CD14-positive monocyte (primary cell): ENCODE measurements around the gene NSMF. TPM values are rescaled to one million over a fixed set of nuclear protein-coding genes. Genes with fewer than 3 reads are reported as not detected.

Source experiments
- DNase-seq, 3 donors: peaks; one replicate each; pipeline ENCODE4 v3.0.0-alpha.2; 2011 to 2022
- H2AFZ ChIP-seq: 2 replicates; pipeline ENCODE4 v1.6.0; 2012; ENCODE audit warnings: mild to moderate bottlenecking, low read depth, low read length, inconsistent platforms; ENCODE audit not compliant: insufficient read depth, poor library complexity, severe bottlenecking
- H3K27ac ChIP-seq, 2 donors: 1 replicate in 1 of 2; 2 replicates in 1 of 2; pipeline ENCODE4 v1.5.1; 2012 to 2013; ENCODE audit warnings: low read length in 2 of 2, control low read depth in 1 of 2, inconsistent platforms in 1 of 2, low read depth in 1 of 2, mild to moderate bottlenecking in 1 of 2
- H3K27me3 ChIP-seq, 2 donors: one replicate each; pipeline versions ENCODE4 v1.6.0 to v1.6.1; 2011 to 2013; ENCODE audit warnings: low read length in 2 of 2; ENCODE audit not compliant: control insufficient read depth in 2 of 2, insufficient read depth in 2 of 2
- H3K36me3 ChIP-seq, 2 donors: replicated peaks in 1 of 2; 1 replicate in 1 of 2; 2 replicates in 1 of 2; pipeline versions ENCODE4 v1.5.1 to v1.6.1; 2012 to 2013; ENCODE audit warnings: low read length in 2 of 2, control low read depth in 1 of 2, inconsistent platforms in 1 of 2, mild to moderate bottlenecking in 1 of 2; ENCODE audit not compliant: insufficient read depth in 2 of 2, control insufficient read depth in 1 of 2
- H3K4me1 ChIP-seq, 2 donors: 1 replicate in 1 of 2; 2 replicates in 1 of 2; pipeline versions ENCODE4 v1.5.1 to v1.6.1; 2012 to 2013; ENCODE audit warnings: low read length in 2 of 2, control low read depth in 1 of 2, inconsistent platforms in 1 of 2, mild to moderate bottlenecking in 1 of 2, moderate library complexity in 1 of 2; ENCODE audit not compliant: insufficient read depth in 2 of 2, control insufficient read depth in 1 of 2
- H3K4me2 ChIP-seq: replicated peaks from 2 replicates; pipeline ENCODE3; 2012; ENCODE audit warnings: low read length, moderate library complexity, mild to moderate bottlenecking; ENCODE audit not compliant: poor library complexity, severe bottlenecking; ENCODE audit errors: extremely low read depth
- H3K4me3 ChIP-seq, 3 experiments: fragments of 200-600 bp in 1 of 3; sonication (generic) in 1 of 3; replicated peaks in 1 of 3; 1 replicate in 2 of 3; 2 replicates in 1 of 3; pipeline ENCODE4 v1.5.1; 2011 to 2013; ENCODE audit warnings: low read length in 3 of 3, mild to moderate bottlenecking in 3 of 3, control low read depth in 2 of 3, low read depth in 2 of 3, inconsistent platforms in 1 of 3, moderate library complexity in 1 of 3
- H3K79me2 ChIP-seq: 2 replicates; pipeline ENCODE4 v1.6.0; 2012; ENCODE audit warnings: mild to moderate bottlenecking, control low read depth, inconsistent platforms, low read length, moderate library complexity; ENCODE audit not compliant: insufficient read depth
- H3K9ac ChIP-seq: 2 replicates; pipeline ENCODE4 v1.6.0; 2017; ENCODE audit warnings: low read length, mild to moderate bottlenecking; ENCODE audit not compliant: insufficient read depth, poor library complexity, severe bottlenecking
- H3K9me3 ChIP-seq, 2 donors: replicated peaks in 1 of 2; 1 replicate in 1 of 2; 2 replicates in 1 of 2; pipeline versions ENCODE4 v1.5.1 to v1.6.1; 2012 to 2013; ENCODE audit warnings: low read length in 2 of 2, control low read depth in 1 of 2; ENCODE audit not compliant: control insufficient read depth in 1 of 2, insufficient read depth in 1 of 2
- H4K20me1 ChIP-seq: 2 replicates; pipeline ENCODE4 v1.6.0; 2012; ENCODE audit warnings: mild to moderate bottlenecking, low read length, control low read depth, moderate library complexity; ENCODE audit not compliant: insufficient read depth
- H3K27ac Mint-ChIP-seq, 7 donors: one replicate each; pipeline ENCODE4 v1.8.0; 2020; ENCODE audit warnings: mild to moderate bottlenecking in 7 of 7, mixed read lengths in 7 of 7, moderate library complexity in 6 of 7, inconsistent platforms in 2 of 7
- H3K27me3 Mint-ChIP-seq, 3 donors: one replicate each; pipeline ENCODE4 v1.8.0; 2021 to 2022; ENCODE audit warnings: low read depth in 3 of 3, mild to moderate bottlenecking in 3 of 3, mixed read lengths in 3 of 3, moderate library complexity in 3 of 3, inconsistent platforms in 1 of 3
- H3K36me3 Mint-ChIP-seq, 2 donors: one replicate each; pipeline ENCODE4 v1.8.0; 2020; ENCODE audit warnings: mixed read lengths in 2 of 2, inconsistent platforms in 1 of 2, mild to moderate bottlenecking in 1 of 2
- H3K4me1 Mint-ChIP-seq: one replicate; pipeline ENCODE4 v1.8.0; 2020; ENCODE audit warnings: mild to moderate bottlenecking, mixed read lengths
- H3K4me3 Mint-ChIP-seq, 2 donors: one replicate each; pipeline ENCODE4 v1.8.0; 2020; ENCODE audit warnings: mild to moderate bottlenecking in 2 of 2, mixed read lengths in 2 of 2, moderate library complexity in 1 of 2
- H3K9me3 Mint-ChIP-seq, 7 donors: one replicate each; pipeline ENCODE4 v1.8.0; 2020 to 2022; ENCODE audit warnings: mixed read lengths in 7 of 7, mild to moderate bottlenecking in 6 of 7, moderate library complexity in 6 of 7, inconsistent platforms in 2 of 7
- CTCF ChIP-seq: fragments of 200-600 bp; IDR thresholded peaks from one replicate; pipeline ENCODE4 v1.8.0; 2022; ENCODE audit warnings: antibody characterized with exemption, mild to moderate bottlenecking
- WGBS: methylation state at CpG from one replicate; pipeline ENCODE4 v1.1.5; 2013; ENCODE audit warnings: missing lambda C conversion rate; ENCODE audit not compliant: insufficient coverage; 5-methylcytosine and 5-hydroxymethylcytosine counted together
- intact Hi-C, 2 donors: fragments of 100-400 bp; cut with micrococcal nuclease; formaldehyde crosslinking; loops; one replicate each; pipeline versions ENCODE4 v1.15.0 to v1.15.1; 2023
- polyA plus RNA-seq, 3 donors: library from polyadenylated mRNA; depleted of rRNA in 1 of 3; unstranded in 2 of 3; stranded (reverse) in 1 of 3; fragments of 300-500 nt in 2 of 3; fragments of >200 nt in 1 of 3; fragmentation: Illumina TruSeq in 2 of 3; gene quantifications; 1 replicate in 2 of 3; 2 replicates in 1 of 3; pipeline ENCODE4 v1.2.3, GENCODE V29; 2012 to 2021

The NSMF gene
- polyA plus RNA-seq, 3 donors = 4.6 to 68.4 (median 5.3) TPM

- no peak overlapping the region for H3K4me3 Mint-ChIP-seq
- H2AFZ ChIP-seq = no peak overlapping the region
These were observed 10.6 kb downstream of the NSMF start for GRCh38 chr9:137448602-137448962.

More at GRCh38 chr9:137448602-137448962, 10.6 kb downstream of the NSMF start:
- 98% methylated on average over 14 of the region's 16 CpGs for WGBS
- no peaks in the 10 kb centered on the region for H4K20me1 ChIP-seq
- intact Hi-C loops = loop anchor here in 1 of 2 donors (10.0 kb wide), 1 partner anchor 154 kb away; no protein-coding TSS in a partner anchor
- no peak for DNase-seq
- H3K79me2 ChIP-seq = no peaks in the 10 kb centered on the region
- Mint-ChIP-seq H3K4me1 (peaks cover 51% of the 10 kb centered on the region), H3K27ac (no peak overlapping the region), H3K36me3 (peaks cover 6 to 16% of the 10 kb centered on the region in 2 donors), H3K9me3 (peaks cover 0 to 6% (median 0%) of the 10 kb centered on the region in 7 donors), H3K27me3 (peaks cover under 1 to 4% (median 2%) of the 10 kb centered on the region in 3 donors)
- TF ChIP-seq CTCF = no peak
- no peak overlapping the region for H3K4me2 ChIP-seq
- no peaks in the 10 kb centered on the region for H3K27me3 ChIP-seq
- H3K9ac ChIP-seq = no peak overlapping the region
- no peaks in the 10 kb centered on the region for H3K9me3 ChIP-seq
- no peak overlapping the region for H3K4me3 ChIP-seq
- H3K36me3 ChIP-seq = peaks cover 9 to 10% of the 10 kb centered on the region in 2 donors
- peaks cover 70 to 83% of the 10 kb centered on the region in 2 donors for H3K4me1 ChIP-seq
- no peak overlapping the region for H3K27ac ChIP-seq
